Fibroblast of mammary gland (primary cell): ENCODE measurements around the gene CYBC1.

Experiments used
- DNase-seq: peaks from one replicate; pipeline ENCODE4 v3.0.0-alpha.2; 2010; ENCODE audit warnings: low read depth
- H3K4me3 ChIP-seq: 2 replicates; pipeline ENCODE4 v1.5.1; 2011; ENCODE audit warnings: low read depth, mild to moderate bottlenecking, low read length, moderate library complexity; ENCODE audit not compliant: control insufficient read depth
- CTCF ChIP-seq: conservative IDR thresholded peaks from 2 replicates; pipeline ENCODE4 v1.5.1; 2011; ENCODE audit warnings: low read depth, low read length, inconsistent platforms; ENCODE audit not compliant: control insufficient read depth, insufficient read depth

Gene CYBC1

GRCh38 chr17:82394278-82394677, 56.3 kb downstream of the CYBC1 start:
- no peak for DNase-seq
- no peak overlapping the region for H3K4me3 ChIP-seq
- no peak for TF ChIP-seq CTCF

- H3K4me3 ChIP-seq, result no peak overlapping the region
- TF ChIP-seq CTCF, result no peak
- no peak for DNase-seq
Observed at GRCh38 chr17:82392941-82393340, 57.6 kb downstream of the CYBC1 start.
